HEK293 (cell line): ENCODE results near the gene A4GALT.

Source experiments
- CTCF ChIP-seq: fragments of 450-650 bp; formaldehyde crosslinking; IDR thresholded peaks from 2 replicates; pipeline ENCODE4 v1.5.1; 2016; ENCODE audit warnings: missing biosample characterization, missing genetic modification characterization
- PRDM4 ChIP-seq: fragments of 450-650 bp; formaldehyde crosslinking; IDR thresholded peaks from 2 replicates; pipeline ENCODE4 v1.5.1; 2017; ENCODE audit warnings: missing biosample characterization, missing genetic modification characterization

- no peak for TF ChIP-seq PRDM4 (tag by site-specific recombination)
- peak; percentile 77 for TF ChIP-seq CTCF
These were observed 58.5 kb downstream of the A4GALT start for GRCh38 chr22:42661985-42662831.
